H9 (cell line): Measurements from ENCODE around the gene EPHX1. TPM values are rescaled to one million over a fixed set of nuclear protein-coding genes. Genes with fewer than 3 reads are reported as not detected.

Experiments
- DNase-seq: peaks from one replicate; pipeline ENCODE4 v3.0.0-alpha.2; 2017
- H2AFZ ChIP-seq: one replicate; pipeline ENCODE4 v1.6.1; 2013; ENCODE audit warnings: mild to moderate bottlenecking, low read length, control low read depth, moderate library complexity
- H2AK5ac ChIP-seq: 2 replicates; pipeline ENCODE4 v1.6.1; 2013; ENCODE audit warnings: low read length, control low read depth, mixed read lengths; ENCODE audit not compliant: insufficient read length
- H2BK120ac ChIP-seq: one replicate; pipeline ENCODE4 v1.6.1; 2013; ENCODE audit warnings: low read depth, mild to moderate bottlenecking, low read length, control low read depth, inconsistent platforms; ENCODE audit not compliant: poor library complexity, severe bottlenecking
- H2BK12ac ChIP-seq: 2 replicates; pipeline ENCODE4 v1.6.1; 2013; ENCODE audit warnings: low read length, control low read depth, mixed read lengths, low read depth; ENCODE audit not compliant: insufficient read length
- H2BK15ac ChIP-seq: 2 replicates; pipeline ENCODE4 v1.6.1; 2013; ENCODE audit warnings: low read depth, low read length, control low read depth
- H2BK20ac ChIP-seq: one replicate; pipeline ENCODE4 v1.6.1; 2013; ENCODE audit warnings: low read depth, mild to moderate bottlenecking, low read length, control low read depth, inconsistent platforms; ENCODE audit not compliant: poor library complexity, severe bottlenecking
- H2BK5ac ChIP-seq: 2 replicates; pipeline ENCODE4 v1.6.1; 2013; ENCODE audit warnings: low read length, control low read depth, mixed read lengths; ENCODE audit not compliant: insufficient read length
- H3K14ac ChIP-seq: 2 replicates; pipeline ENCODE4 v1.6.1; 2013; ENCODE audit warnings: low read length, control low read depth; ENCODE audit not compliant: insufficient read depth
- H3K18ac ChIP-seq: 2 replicates; pipeline ENCODE4 v1.6.1; 2013; ENCODE audit warnings: low read depth, mild to moderate bottlenecking, mixed read lengths, low read length, control low read depth; ENCODE audit not compliant: insufficient read length
- H3K23ac ChIP-seq: 2 replicates; pipeline ENCODE4 v1.6.1; 2013; ENCODE audit warnings: low read length, control low read depth, mixed read lengths, low read depth; ENCODE audit not compliant: insufficient read length
- H3K23me2 ChIP-seq: 2 replicates; pipeline ENCODE4 v1.6.1; 2013; ENCODE audit warnings: low read depth, mild to moderate bottlenecking, mixed read lengths, low read length, control low read depth; ENCODE audit not compliant: insufficient read length, poor library complexity, severe bottlenecking
- H3K27ac ChIP-seq: 2 replicates; pipeline ENCODE4 v1.5.1; 2013; ENCODE audit warnings: low read length, control low read depth, mixed read lengths, low read depth; ENCODE audit not compliant: insufficient read length
- H3K27me3 ChIP-seq: 2 replicates; pipeline ENCODE4 v1.6.1; 2013; ENCODE audit warnings: low read length, control low read depth, inconsistent platforms; ENCODE audit not compliant: insufficient read depth
- H3K4ac ChIP-seq: 2 replicates; pipeline ENCODE4 v1.6.1; 2013; ENCODE audit warnings: low read depth, mild to moderate bottlenecking, control low read depth, inconsistent platforms, low read length, moderate library complexity
- H3K4me1 ChIP-seq: 2 replicates; pipeline ENCODE4 v1.6.1; 2013; ENCODE audit warnings: low read length, control low read depth, inconsistent platforms; ENCODE audit not compliant: insufficient read depth
- H3K4me2 ChIP-seq: 2 replicates; pipeline ENCODE4 v1.6.1; 2013; ENCODE audit warnings: low read length, control low read depth, mixed read lengths; ENCODE audit not compliant: insufficient read length, insufficient read depth
- H3K56ac ChIP-seq: 2 replicates; pipeline ENCODE4 v1.6.1; 2013; ENCODE audit warnings: low read depth, mild to moderate bottlenecking, mixed read lengths, low read length, control low read depth; ENCODE audit not compliant: insufficient read length
- H3K79me1 ChIP-seq: 2 replicates; pipeline ENCODE4 v1.6.1; 2013; ENCODE audit warnings: low read depth, mild to moderate bottlenecking, moderate library complexity, low read length, control low read depth, inconsistent platforms; ENCODE audit not compliant: insufficient read depth, poor library complexity, severe bottlenecking
- H3K79me2 ChIP-seq: 2 replicates; pipeline ENCODE4 v1.6.1; 2013; ENCODE audit warnings: low read length, control low read depth, inconsistent platforms; ENCODE audit not compliant: insufficient read depth
- H3K9ac ChIP-seq: 2 replicates; pipeline ENCODE4 v1.6.1; 2013; ENCODE audit warnings: low read length, control low read depth, mixed read lengths; ENCODE audit not compliant: insufficient read length; ENCODE audit errors: extremely low read depth
- H3K9me3 ChIP-seq: one replicate; pipeline ENCODE4 v1.6.1; 2013; ENCODE audit warnings: low read depth, low read length, inconsistent platforms; ENCODE audit not compliant: control insufficient read depth
- H3T11ph ChIP-seq: one replicate; pipeline ENCODE4 v1.6.1; 2013; ENCODE audit warnings: mild to moderate bottlenecking, low read length, control low read depth, inconsistent platforms
- H4K20me1 ChIP-seq: one replicate; pipeline ENCODE4 v1.6.1; 2013; ENCODE audit not compliant: control insufficient read depth, insufficient read length, insufficient read depth
- H4K5ac ChIP-seq: 2 replicates; pipeline ENCODE4 v1.6.1; 2013; ENCODE audit warnings: low read depth, mild to moderate bottlenecking, mixed read lengths, low read length, control low read depth; ENCODE audit not compliant: insufficient read length
- H4K8ac ChIP-seq: replicated peaks from 2 replicates; pipeline ENCODE4 v1.6.1; 2013; ENCODE audit warnings: low read length, control low read depth, mixed read lengths, low read depth; ENCODE audit not compliant: insufficient read length
- H4K91ac ChIP-seq: 2 replicates; pipeline ENCODE4 v1.6.1; 2013; ENCODE audit warnings: low read depth, mild to moderate bottlenecking, moderate library complexity, mixed read lengths, low read length, control low read depth; ENCODE audit not compliant: insufficient read length
- H3K27ac Mint-ChIP-seq, 3 experiments: 2 replicates in 2 of 3; 3 replicates in 1 of 3; pipeline ENCODE4 v1.8.0; 2020 to 2021; ENCODE audit warnings: mixed read lengths in 3 of 3, mild to moderate bottlenecking in 1 of 3, moderate library complexity in 1 of 3
- H3K27me3 Mint-ChIP-seq: 2 replicates; pipeline ENCODE4 v1.8.0; 2021; ENCODE audit warnings: low read depth, mild to moderate bottlenecking, moderate library complexity, mixed read lengths
- H3K36me3 Mint-ChIP-seq, 3 experiments: 2 replicates in 2 of 3; 3 replicates in 1 of 3; pipeline ENCODE4 v1.8.0; 2020 to 2021; ENCODE audit warnings: low read depth in 3 of 3, mixed read lengths in 3 of 3; ENCODE audit not compliant: insufficient read depth in 1 of 3
- H3K4me1 Mint-ChIP-seq, 2 experiments: 2 replicates each; pipeline ENCODE4 v1.8.0; 2020; ENCODE audit warnings: mixed read lengths in 2 of 2
- H3K4me3 Mint-ChIP-seq, 2 experiments: 2 replicates in 1 of 2; 3 replicates in 1 of 2; pipeline ENCODE4 v1.8.0; 2020 to 2021; ENCODE audit warnings: mild to moderate bottlenecking in 2 of 2, mixed read lengths in 2 of 2, moderate library complexity in 1 of 2
- H3K9me3 Mint-ChIP-seq, 2 experiments: 2 replicates in 1 of 2; 3 replicates in 1 of 2; pipeline ENCODE4 v1.8.0; 2020; ENCODE audit warnings: mild to moderate bottlenecking in 2 of 2, mixed read lengths in 2 of 2, moderate library complexity in 1 of 2
- WGBS: extraction: QIAGEN DNeasy Blood & Tissue Kit; methylation state at CpG from one replicate; pipeline ENCODE4 v1.1.7; 2013; ENCODE audit warnings: missing lambda C conversion rate, low lambda C conversion rate, mixed read lengths; ENCODE audit not compliant: insufficient read length; ENCODE audit errors: extremely low coverage; 5-methylcytosine and 5-hydroxymethylcytosine counted together
- total RNA-seq: library from RNA; stranded (reverse); gene quantifications from 2 replicates; pipeline ENCODE4 v1.2.1, GENCODE V29; 2021
- TF ChIP-seq, protein P1 (sequence below): fragments of 200-600 bp; sonication (generic); conservative IDR thresholded peaks from 3 replicates; pipeline ENCODE4 v1.8.0; 2021; ENCODE audit warnings: antibody characterized with exemption, mild to moderate bottlenecking

The EPHX1 gene
- total RNA-seq, 1 experiment from 2014 or later = 40.6 TPM

DNA sequence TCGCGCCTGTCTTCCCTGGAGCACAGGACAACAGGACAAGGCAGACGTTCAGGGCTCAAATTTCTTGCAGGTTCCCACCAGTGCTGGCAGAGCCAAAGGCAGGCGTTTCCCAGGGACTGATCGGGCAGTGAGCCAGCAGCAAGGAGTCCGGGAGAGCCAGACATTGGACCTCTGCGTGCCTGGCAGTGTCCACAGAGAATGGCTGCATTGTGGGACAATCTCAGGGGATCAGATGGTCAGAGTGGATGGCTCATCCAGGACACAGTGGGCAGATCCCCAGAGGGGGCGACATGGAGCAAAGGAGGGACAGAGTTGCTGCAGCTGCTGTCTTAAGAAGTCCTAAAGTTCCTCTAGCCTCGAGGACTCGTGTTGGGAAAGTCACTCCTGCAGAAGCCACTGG lies 67.7 kb downstream of the EPHX1 start:
- no peak overlapping the region for H3K4ac ChIP-seq
- peak; percentile 75 for DNase-seq
- no peak overlapping the region for H3K23ac ChIP-seq
- H2BK12ac ChIP-seq = no peak overlapping the region
- H4K5ac ChIP-seq = no peak overlapping the region
- no peak overlapping the region for H3K4me2 ChIP-seq
- Mint-ChIP-seq H3K9me3 (no peaks in the 10 kb centered on the region), H3K36me3 (peaks cover 25 to 55% (median 28%) of the 10 kb centered on the region in 3 experiments; a peak in 5 of 7 replicates), H3K4me3 (no peak overlapping the region), H3K27me3 (no peaks in the 10 kb centered on the region), H3K4me1 (peaks cover 31 to 48% of the 10 kb centered on the region in 2 experiments), H3K27ac (peak overlapping the region in 1 of 3 experiments; percentile 50; a peak in 2 of 7 replicates)
- no peak overlapping the region for H4K8ac ChIP-seq
- no peak overlapping the region for H3K18ac ChIP-seq
- no CpG with 5 or more reads among the region's 10 CpGs for WGBS
- H3K23me2 ChIP-seq = peaks cover 15% of the 10 kb centered on the region
- no peak overlapping the region for H2BK20ac ChIP-seq
- no peak overlapping the region for H2AFZ ChIP-seq
- TF ChIP-seq, protein P1, sequence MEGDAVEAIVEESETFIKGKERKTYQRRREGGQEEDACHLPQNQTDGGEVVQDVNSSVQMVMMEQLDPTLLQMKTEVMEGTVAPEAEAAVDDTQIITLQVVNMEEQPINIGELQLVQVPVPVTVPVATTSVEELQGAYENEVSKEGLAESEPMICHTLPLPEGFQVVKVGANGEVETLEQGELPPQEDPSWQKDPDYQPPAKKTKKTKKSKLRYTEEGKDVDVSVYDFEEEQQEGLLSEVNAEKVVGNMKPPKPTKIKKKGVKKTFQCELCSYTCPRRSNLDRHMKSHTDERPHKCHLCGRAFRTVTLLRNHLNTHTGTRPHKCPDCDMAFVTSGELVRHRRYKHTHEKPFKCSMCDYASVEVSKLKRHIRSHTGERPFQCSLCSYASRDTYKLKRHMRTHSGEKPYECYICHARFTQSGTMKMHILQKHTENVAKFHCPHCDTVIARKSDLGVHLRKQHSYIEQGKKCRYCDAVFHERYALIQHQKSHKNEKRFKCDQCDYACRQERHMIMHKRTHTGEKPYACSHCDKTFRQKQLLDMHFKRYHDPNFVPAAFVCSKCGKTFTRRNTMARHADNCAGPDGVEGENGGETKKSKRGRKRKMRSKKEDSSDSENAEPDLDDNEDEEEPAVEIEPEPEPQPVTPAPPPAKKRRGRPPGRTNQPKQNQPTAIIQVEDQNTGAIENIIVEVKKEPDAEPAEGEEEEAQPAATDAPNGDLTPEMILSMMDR = peak; percentile 74
- no peak overlapping the region for H3T11ph ChIP-seq
- no peaks in the 10 kb centered on the region for H3K9me3 ChIP-seq
- no peak overlapping the region for H3K27ac ChIP-seq
- H3K14ac ChIP-seq = no peak overlapping the region
- H3K79me2 ChIP-seq = peaks cover 9% of the 10 kb centered on the region; the same call in 1 of the 2 replicates
- H2BK5ac ChIP-seq = no peak overlapping the region
- H4K20me1 ChIP-seq = no peaks in the 10 kb centered on the region
- H2AK5ac ChIP-seq = no peak overlapping the region
- H3K27me3 ChIP-seq = no peaks in the 10 kb centered on the region
- H2BK120ac ChIP-seq = no peak overlapping the region
- no peak overlapping the region for H3K56ac ChIP-seq
- H3K79me1 ChIP-seq = no peaks in the 10 kb centered on the region
- no peak overlapping the region for H3K9ac ChIP-seq
- no peak overlapping the region for H2BK15ac ChIP-seq
- no peak overlapping the region for H4K91ac ChIP-seq
- peaks cover 10% of the 10 kb centered on the region; the same call in 1 of the 2 replicates for H3K4me1 ChIP-seq
